Fibroblast of villous mesenchyme (primary cell): ENCODE results near the gene DOLPP1. TPM values are rescaled to one million over a fixed set of nuclear protein-coding genes. Genes with fewer than 3 reads are reported as not detected.
"Not testable (repeated sequence)": the region's sequence is repeated elsewhere in the genome, so short reads cannot be mapped to it uniquely, and the experiment has no call there.

Experiments used
- DNase-seq: peaks from one replicate; pipeline ENCODE4 v3.0.0-alpha.2; 2010; ENCODE audit warnings: low read depth
- H3K4me3 ChIP-seq: 2 replicates; pipeline ENCODE4 v1.5.1; 2011; ENCODE audit warnings: low read depth, mild to moderate bottlenecking, low read length
- CTCF ChIP-seq: IDR thresholded peaks from 2 replicates; pipeline ENCODE4 v1.5.1; 2012; ENCODE audit warnings: low read depth, mild to moderate bottlenecking, low read length; ENCODE audit not compliant: insufficient read depth
- total RNA-seq: library from RNA; depleted of rRNA; stranded (reverse); fragments of >200 nt; gene quantifications from 2 replicates; pipeline ENCODE4 v1.2.3, GENCODE V29; 2012

Gene DOLPP1
- total RNA-seq, 1 donor = 14.2 TPM

DNA sequence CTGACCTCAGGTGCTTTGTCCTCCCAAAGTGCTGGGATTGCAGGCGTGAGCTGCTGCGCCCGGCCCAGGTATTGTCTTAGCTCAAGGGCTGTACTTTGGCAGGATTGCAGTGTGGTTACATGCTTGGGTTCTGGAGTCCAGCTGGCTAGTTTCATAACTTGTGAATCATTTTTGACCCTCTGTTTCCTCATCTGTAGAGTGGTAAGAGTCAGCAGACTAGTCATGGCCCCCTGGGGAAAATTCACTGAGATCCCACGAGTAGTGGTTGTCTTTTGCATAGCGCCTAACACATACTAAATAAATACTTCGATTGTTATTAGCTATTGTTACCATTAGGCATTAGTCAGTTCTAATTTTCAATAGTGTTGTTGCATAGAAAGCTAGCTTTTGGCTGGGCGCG is 44.6 kb downstream of the DOLPP1 start:
- peak; percentile 83 for DNase-seq
- no peak for TF ChIP-seq CTCF

GRCh38 chr9:129126749-129127618 is 46.1 kb downstream of the DOLPP1 start:
- no peak for TF ChIP-seq CTCF
- no peak for DNase-seq
- no peak overlapping the region for H3K4me3 ChIP-seq

More for the DNA sequence above, 44.6 kb downstream of the DOLPP1 start:
- H3K4me3 ChIP-seq = no peak overlapping the region

GRCh38 chr9:129128689-129129088 is 47.8 kb downstream of the DOLPP1 start:
- TF ChIP-seq CTCF = no peak
- H3K4me3 ChIP-seq = no peak overlapping the region
- DNase-seq = no peak

GRCh38 chr9:129130271-129130670 is 49.4 kb downstream of the DOLPP1 start:
- DNase-seq, H3K4me3 ChIP-seq: not testable (repeated sequence)

DNA sequence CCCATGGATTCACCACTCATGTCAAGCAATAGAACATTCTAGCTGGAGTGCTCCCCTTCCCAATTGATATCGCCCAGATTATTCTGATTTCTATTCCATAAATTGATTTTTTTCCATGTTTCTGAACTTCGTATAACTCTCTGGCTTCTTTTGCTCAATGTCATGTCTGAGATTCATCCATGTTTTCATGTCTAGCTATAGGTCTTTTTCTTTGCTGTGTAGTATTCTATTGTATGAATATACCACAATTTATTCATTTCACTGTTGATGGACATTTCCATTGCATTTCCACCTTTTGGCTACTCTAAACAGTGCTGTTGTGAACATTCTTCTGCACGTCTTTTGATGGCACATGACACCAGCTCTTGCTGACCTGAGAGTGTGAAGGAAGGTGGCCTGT is 49.9 kb downstream of the DOLPP1 start:
- TF ChIP-seq CTCF = no peak
- DNase-seq = no peak
- no peak overlapping the region for H3K4me3 ChIP-seq

DNA sequence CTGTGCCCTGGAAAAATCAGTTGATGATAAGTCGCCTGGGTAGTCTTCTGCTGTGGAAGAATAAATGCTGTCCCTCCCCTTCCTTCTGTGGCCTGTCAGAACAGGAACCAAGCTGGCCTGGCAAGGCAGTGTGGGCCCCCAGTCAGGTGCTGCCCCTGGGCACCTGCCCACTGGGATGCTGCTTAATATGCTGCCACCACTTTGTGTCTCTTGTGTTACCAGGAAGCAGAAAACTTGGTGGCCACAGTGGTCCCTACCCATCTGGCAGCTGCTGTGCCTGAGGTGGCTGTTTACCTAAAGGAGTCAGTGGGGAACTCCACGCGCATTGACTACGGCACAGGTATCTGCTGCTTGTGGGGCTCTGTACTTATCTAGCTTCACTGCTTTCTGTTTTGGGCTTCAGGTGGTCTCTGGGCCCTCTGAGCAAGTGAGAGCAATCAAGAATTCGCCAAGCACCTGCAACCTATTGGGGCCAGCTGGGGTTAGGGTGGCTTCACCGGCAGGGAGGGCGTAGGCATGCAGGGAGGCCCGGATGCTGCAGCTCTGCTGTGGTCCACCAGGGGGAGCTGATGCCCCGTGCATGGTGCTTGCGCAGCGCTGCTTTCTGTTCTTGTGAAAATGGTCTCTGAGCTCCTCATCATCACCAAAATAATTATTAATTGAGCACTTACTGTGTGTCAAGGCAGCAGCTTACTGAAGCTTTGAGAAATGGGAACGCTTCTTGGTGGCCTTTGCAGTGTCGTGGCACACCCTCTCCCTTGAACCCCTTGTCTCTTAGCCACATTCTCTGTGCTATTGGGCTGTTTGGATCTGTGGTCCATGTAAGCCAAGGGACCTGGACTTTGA is 50.6 kb downstream of the DOLPP1 start:
- no peak overlapping the region for H3K4me3 ChIP-seq
- TF ChIP-seq CTCF = peak; percentile 99
- peak; percentile 63 for DNase-seq

DNA sequence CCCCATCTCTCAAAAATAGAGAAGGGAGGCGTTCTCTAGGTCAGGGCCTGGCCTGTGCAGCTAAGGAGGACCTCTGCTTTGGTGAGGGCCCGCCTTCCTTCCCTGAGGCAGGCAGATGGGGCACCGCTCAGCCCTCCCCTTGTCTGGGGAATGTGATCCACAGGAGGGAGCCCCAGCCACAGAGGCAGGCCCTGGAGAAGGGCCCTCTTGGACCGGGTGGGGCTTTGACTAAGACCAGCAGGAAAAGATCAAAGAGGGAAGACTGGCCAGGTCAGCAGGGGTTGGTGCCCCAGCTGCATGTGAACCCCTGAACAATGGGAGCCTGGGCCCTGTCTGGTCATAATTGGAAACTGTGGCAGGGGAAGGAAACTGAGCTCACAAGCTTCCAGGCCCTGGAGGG is 52.2 kb downstream of the DOLPP1 start:
- TF ChIP-seq CTCF = no peak
- DNase-seq = no peak
- H3K4me3 ChIP-seq = no peak overlapping the region
